Ovary (tissue), 9 donors: ENCODE results near the gene SEPTIN3. TPM values are rescaled to one million over a fixed set of nuclear protein-coding genes. Genes with fewer than 3 reads are reported as not detected.

Experiments
- DNase-seq, 5 donors: peaks; one replicate each; pipeline ENCODE4 v3.0.0-alpha.2; 2019 to 2020
- H3K27ac ChIP-seq, 2 donors: fragments of 200-600 bp; one replicate each; pipeline versions ENCODE4 v1.5.1 to v1.8.0; 2019 to 2022
- H3K27me3 ChIP-seq: fragments of 200-600 bp; one replicate; pipeline ENCODE4 v1.8.0; 2022
- H3K36me3 ChIP-seq: fragments of 200-600 bp; sonication (generic); one replicate; pipeline ENCODE4 v1.5.1; 2019
- H3K4me1 ChIP-seq: one replicate; pipeline ENCODE4 v1.8.1; 2013; ENCODE audit warnings: mild to moderate bottlenecking, moderate library complexity; ENCODE audit not compliant: insufficient read depth
- H3K4me3 ChIP-seq: fragments of 200-600 bp; sonication (generic); one replicate; pipeline ENCODE4 v1.5.1; 2017
- H3K9me3 ChIP-seq, 2 donors: fragments of 200-600 bp in 1 of 2; sonication (generic) in 1 of 2; one replicate each; pipeline versions ENCODE4 v1.5.1 to v1.8.1; 2013 to 2019; ENCODE audit warnings: mild to moderate bottlenecking in 1 of 2, moderate library complexity in 1 of 2
- EP300 ChIP-seq: sonication (generic); formaldehyde crosslinking; IDR thresholded peaks from one replicate; pipeline ENCODE4 v1.6.1; 2017; ENCODE audit warnings: antibody characterized with exemption
- POLR2A ChIP-seq: fragments of 450-650 bp; IDR thresholded peaks from one replicate; pipeline ENCODE4 v1.6.1; 2017; ENCODE audit warnings: antibody characterized with exemption, mild to moderate bottlenecking, moderate library complexity
- WGBS, 3 donors: extraction: QIAGEN DNeasy Blood & Tissue Kit in 1 of 3; methylation state at CpG; one replicate each; pipeline versions ENCODE4 v1.1.5 to v1.1.7; 2013 to 2017; 5-methylcytosine and 5-hydroxymethylcytosine counted together
- intact Hi-C, 4 donors: fragments of 100-400 bp; cut with DNase I; formaldehyde crosslinking; loops; one replicate each; pipeline versions ENCODE4 v1.11.0 to v1.15.1; 2022 to 2023
- polyA plus RNA-seq, 2 donors: library from polyadenylated mRNA; stranded (reverse); fragments of 200-250 nt in 1 of 2; fragments of 350-450 nt in 1 of 2; fragmentation: Illumina TruSeq in 1 of 2; extraction: RNeasy Lipid Tissue Mini Kit (QIAGEN cat#74804) in 1 of 2; gene quantifications; one replicate each; pipeline ENCODE4 v1.2.3, GENCODE V29; 2013 to 2014
- total RNA-seq, 7 donors: library from RNA; depleted of rRNA in 2 of 7; stranded (reverse); fragments of >200 nt in 2 of 7; fragmentation: NEBNext Ultra II Directional in 3 of 7; extraction: Animal tissue kit (Norgen Biotek cat#: 25700) in 3 of 7; gene quantifications; one replicate each; pipeline versions ENCODE4 v1.1.0 to v1.2.4, GENCODE V29; 2016 to 2023
- TF ChIP-seq, protein P1 (sequence below), 3 donors: fragments of 450-650 bp in 2 of 3; fragments of 200-600 bp in 1 of 3; IDR thresholded peaks; one replicate each; pipeline versions ENCODE4 v1.5.1 to v1.8.0; 2016 to 2022; ENCODE audit warnings: antibody characterized with exemption in 3 of 3, mild to moderate bottlenecking in 1 of 3
- donor health status: DM: no; HTN: no; CAD: no; lungs with moderate emphysema.
- donor health status: DM: no; HTN: no; CAD: no.
- donor health status: Bipolar disorder and iron deficiency.
- donor health status: DM: yes; HTN: yes; CAD: no.
- donor health status: DM: no; HTN: no; CAD: no.
- donor health status: DM: yes; HTN: yes; CAD: no.

The SEPTIN3 gene
- total and polyA plus RNA-seq, 9 donors: 0.11 to 1.4 (median 0.23) TPM; not detected in 1

DNA sequence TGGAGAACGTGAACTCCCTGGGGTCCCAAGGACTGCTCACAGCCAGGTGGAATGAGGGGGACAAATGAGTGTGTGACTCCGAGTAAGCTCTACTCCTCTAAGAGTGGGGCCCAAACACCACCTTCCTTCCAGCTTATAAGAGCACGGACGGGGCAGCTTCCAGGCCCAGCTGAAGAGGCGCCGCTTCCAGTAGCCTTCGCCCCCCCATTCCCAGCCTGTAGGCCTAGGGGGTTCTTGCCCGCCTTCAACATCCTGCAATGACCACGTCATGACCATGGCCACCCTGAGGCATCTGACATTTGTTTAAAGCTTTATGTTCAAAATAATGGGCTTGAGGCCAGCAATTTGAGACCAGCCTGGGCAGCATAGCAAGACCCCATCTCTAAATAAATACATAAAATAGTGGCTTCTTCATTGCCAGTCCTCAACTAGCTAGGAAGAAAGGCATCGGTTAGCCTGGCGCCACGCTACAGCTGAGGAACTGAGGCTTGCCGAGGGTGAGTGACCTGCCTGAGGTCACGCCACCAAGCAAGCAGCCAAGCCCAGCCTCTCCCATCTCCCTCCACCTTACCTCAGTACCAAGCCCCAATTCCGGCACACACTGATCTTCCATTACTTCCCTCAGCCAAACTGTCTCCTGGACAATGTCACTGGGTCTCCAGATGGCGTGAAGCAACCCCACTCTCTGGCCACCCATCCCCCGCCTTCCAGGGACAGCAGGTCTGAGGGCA lies 34.8 kb upstream of the SEPTIN3 start:
- 95% methylated on average over 17 of the region's 17 CpGs for WGBS, 3 donors
- no peak for DNase-seq
- no peaks in the 10 kb centered on the region for H3K27me3 ChIP-seq
- no peaks in the 10 kb centered on the region for H3K9me3 ChIP-seq
- no peak overlapping the region for H3K27ac ChIP-seq
- TF ChIP-seq, protein P1, sequence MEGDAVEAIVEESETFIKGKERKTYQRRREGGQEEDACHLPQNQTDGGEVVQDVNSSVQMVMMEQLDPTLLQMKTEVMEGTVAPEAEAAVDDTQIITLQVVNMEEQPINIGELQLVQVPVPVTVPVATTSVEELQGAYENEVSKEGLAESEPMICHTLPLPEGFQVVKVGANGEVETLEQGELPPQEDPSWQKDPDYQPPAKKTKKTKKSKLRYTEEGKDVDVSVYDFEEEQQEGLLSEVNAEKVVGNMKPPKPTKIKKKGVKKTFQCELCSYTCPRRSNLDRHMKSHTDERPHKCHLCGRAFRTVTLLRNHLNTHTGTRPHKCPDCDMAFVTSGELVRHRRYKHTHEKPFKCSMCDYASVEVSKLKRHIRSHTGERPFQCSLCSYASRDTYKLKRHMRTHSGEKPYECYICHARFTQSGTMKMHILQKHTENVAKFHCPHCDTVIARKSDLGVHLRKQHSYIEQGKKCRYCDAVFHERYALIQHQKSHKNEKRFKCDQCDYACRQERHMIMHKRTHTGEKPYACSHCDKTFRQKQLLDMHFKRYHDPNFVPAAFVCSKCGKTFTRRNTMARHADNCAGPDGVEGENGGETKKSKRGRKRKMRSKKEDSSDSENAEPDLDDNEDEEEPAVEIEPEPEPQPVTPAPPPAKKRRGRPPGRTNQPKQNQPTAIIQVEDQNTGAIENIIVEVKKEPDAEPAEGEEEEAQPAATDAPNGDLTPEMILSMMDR (IDR thresholded peaks at IDR 0.05): no peak
- TF ChIP-seq POLR2A (no peak), EP300 (no peak)
- no peak overlapping the region for H3K4me3 ChIP-seq
- H3K4me1 ChIP-seq: no peaks in the 10 kb centered on the region
- H3K36me3 ChIP-seq: no peaks in the 10 kb centered on the region
- intact Hi-C loops: no loop called here

DNA sequence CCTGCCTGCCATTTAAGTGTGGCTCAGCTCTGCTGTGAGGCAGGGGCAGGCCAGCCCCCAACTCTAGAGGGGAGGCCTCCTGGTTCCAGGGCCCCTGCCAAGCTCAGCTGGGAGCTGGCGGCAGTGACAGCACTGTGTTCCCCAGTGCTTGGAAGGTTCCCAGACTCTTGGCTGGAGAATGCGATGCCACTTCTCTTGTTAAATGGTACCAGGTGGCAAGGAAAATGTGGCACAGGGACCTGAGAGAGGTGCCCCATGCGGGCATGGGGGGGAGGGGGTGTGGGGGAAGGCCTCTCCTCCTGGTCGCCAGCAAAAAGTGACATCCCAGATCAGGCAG lies 34.3 kb upstream of the SEPTIN3 start:
- 87 to 91% (median 88%) methylated on average over 4 of the region's 4 CpGs for WGBS, 3 donors
- no peak overlapping the region for H3K4me3 ChIP-seq
- no peaks in the 10 kb centered on the region for H3K36me3 ChIP-seq
- no peak for DNase-seq
- no peaks in the 10 kb centered on the region for H3K9me3 ChIP-seq
- intact Hi-C loops: no loop called here
- no peak overlapping the region for H3K27ac ChIP-seq
- no peaks in the 10 kb centered on the region for H3K27me3 ChIP-seq
- H3K4me1 ChIP-seq: no peaks in the 10 kb centered on the region
- TF ChIP-seq, protein P1 (IDR thresholded peaks at IDR 0.05): no peak
- TF ChIP-seq EP300 (no peak), POLR2A (no peak)

DNA sequence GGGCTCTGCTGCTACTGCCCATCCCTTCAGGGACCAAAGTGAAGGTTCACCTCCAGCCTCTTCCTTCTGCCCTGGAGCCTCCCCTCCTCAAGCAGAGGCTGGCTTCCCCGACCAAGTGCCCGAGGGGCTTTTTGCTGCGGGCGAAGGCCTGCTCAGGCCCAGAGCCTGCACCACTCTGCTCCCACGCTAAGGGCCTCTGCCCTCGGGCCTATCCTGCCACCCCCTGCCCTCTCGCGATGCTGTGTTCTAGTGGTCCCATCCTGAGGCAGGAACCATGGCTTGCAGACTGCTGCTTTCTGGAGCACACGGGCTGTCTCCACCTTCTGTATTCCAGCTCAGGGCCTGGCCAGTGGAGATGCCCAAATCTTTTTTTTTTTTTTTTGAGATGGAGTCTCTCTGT lies 33.7 kb upstream of the SEPTIN3 start:
- Histone ChIP-seq H3K27me3 (no peaks in the 10 kb centered on the region), H3K36me3 (no peaks in the 10 kb centered on the region), H3K9me3 (no peaks in the 10 kb centered on the region), H3K4me3 (no peak overlapping the region), H3K27ac (no peak overlapping the region), H3K4me1 (no peaks in the 10 kb centered on the region)
- 92 to 94% (median 92%) methylated on average over 9 of the region's 9 CpGs for WGBS, 3 donors
- TF ChIP-seq POLR2A (no peak), EP300 (no peak)
- TF ChIP-seq, protein P1 (IDR thresholded peaks at IDR 0.05): no peak
- intact Hi-C loops: no loop called here
- DNase-seq: no peak

DNA sequence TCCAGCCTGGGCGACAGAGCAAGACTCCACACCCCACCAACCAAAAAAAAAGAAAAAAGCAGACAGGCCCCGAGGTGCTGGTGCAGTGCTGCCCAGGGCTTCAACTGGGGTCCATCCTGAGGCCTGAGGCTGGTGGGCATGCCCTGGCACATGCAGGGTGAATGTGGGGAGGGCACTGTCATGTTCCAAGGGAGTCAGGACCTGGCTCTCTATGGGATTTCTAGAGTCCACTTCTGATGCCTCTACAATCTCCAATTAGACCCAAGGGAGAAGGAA lies 32.4 kb upstream of the SEPTIN3 start:
- 91 to 98% (median 98%) methylated on average over 2 of the region's 2 CpGs for WGBS, 3 donors
- no peak overlapping the region for H3K27ac ChIP-seq
- intact Hi-C loops: no loop called here
- no peak for TF ChIP-seq EP300
- H3K4me1 ChIP-seq: no peaks in the 10 kb centered on the region
- H3K4me3 ChIP-seq: no peak overlapping the region
- no peaks in the 10 kb centered on the region for H3K36me3 ChIP-seq
- no peaks in the 10 kb centered on the region for H3K9me3 ChIP-seq
- H3K27me3 ChIP-seq: no peaks in the 10 kb centered on the region
- no peak for DNase-seq

DNA sequence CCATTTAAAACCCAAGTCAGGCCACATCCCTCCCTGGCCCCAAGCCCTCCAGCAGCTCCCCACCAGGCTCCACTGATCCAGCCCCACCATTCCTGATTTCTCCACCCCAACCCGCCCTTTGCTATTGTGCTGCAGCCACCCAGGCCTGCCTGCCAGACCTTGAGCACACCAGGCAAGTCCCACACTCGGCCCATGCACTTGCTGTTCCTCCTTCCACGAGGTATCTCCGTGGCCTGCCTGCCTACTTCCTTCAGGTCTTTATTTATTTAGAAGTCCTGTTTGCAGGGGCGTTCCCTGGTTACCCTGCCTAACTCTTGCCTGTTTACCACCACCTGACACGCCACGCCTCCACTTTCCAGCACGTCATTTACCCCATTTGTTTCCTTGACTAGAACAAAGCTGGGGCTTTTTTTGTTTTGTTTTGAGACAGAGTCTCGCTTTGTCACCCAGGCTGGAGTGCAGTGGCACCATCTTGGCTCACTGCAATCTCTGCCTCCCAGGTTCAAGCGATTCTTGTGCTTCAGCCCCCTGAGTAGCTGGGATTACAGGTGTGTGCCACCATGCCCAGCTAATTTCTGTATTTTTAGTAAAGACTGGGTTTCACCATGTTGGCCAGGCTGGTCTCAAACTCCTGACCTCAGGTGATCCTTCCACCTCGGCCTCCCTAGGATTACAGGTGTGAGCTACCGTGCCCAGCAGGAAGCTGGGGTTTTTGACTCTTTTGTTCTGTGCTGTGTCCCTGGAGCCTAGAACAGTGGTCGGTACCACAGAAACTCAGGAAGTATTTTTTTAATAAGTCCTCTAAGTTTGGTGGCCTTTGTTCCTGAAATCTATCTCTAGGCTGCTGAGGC lies 29.0 kb upstream of the SEPTIN3 start:
- no peaks in the 10 kb centered on the region for H3K4me1 ChIP-seq
- 78 to 86% (median 85%) methylated on average over 13 of the region's 13 CpGs for WGBS, 3 donors
- no peaks in the 10 kb centered on the region for H3K9me3 ChIP-seq
- H3K27me3 ChIP-seq: no peaks in the 10 kb centered on the region
- H3K36me3 ChIP-seq: no peaks in the 10 kb centered on the region
- no peak overlapping the region for H3K27ac ChIP-seq
- H3K4me3 ChIP-seq: no peak overlapping the region
- no peak for TF ChIP-seq POLR2A
- TF ChIP-seq, protein P1 (IDR thresholded peaks at IDR 0.05): no peak
- no peak for TF ChIP-seq EP300
- DNase-seq: no peak
- intact Hi-C loops: loop anchor here (2.0 to 10.0 kb wide), 4 partner anchors 115 to 243 kb away; partner anchors contain the start of gene MEI1 (in 2 of the 4)
